Superior temporal gyrus (tissue), 1 donor: ENCODE measurements around the gene SEMA5B.

ENCODE experiments used
- DNase-seq: peaks from one replicate; pipeline ENCODE4 v3.0.0-alpha.2; 2016; ENCODE audit errors: extremely low spot score

Gene SEMA5B

GRCh38 chr3:122893754-122894668 lies 133.6 kb downstream of the SEMA5B start:
- DNase-seq, result no peak

- DNase-seq, result no peak
These were observed 134.3 kb downstream of the SEMA5B start for GRCh38 chr3:122893282-122893681.

GRCh38 chr3:122892118-122892960 lies 135.2 kb downstream of the SEMA5B start:
- peak; percentile 45 for DNase-seq

GRCh38 chr3:122890720-122891220 lies 136.8 kb downstream of the SEMA5B start:
- DNase-seq, result no peak

GRCh38 chr3:122890077-122890719 lies 137.4 kb downstream of the SEMA5B start:
- peak; percentile 57 for DNase-seq

- DNase-seq, result no peak
These were observed 140.6 kb downstream of the SEMA5B start for GRCh38 chr3:122886946-122887345.

GRCh38 chr3:122886251-122886650 lies 141.3 kb downstream of the SEMA5B start:
- no peak for DNase-seq

- no peak for DNase-seq
These were observed 145.1 kb downstream of the SEMA5B start for GRCh38 chr3:122882361-122882947.

- no peak for DNase-seq
These were observed 146.9 kb downstream of the SEMA5B start for GRCh38 chr3:122880624-122881023.

GRCh38 chr3:122880173-122880572 lies 147.4 kb downstream of the SEMA5B start:
- DNase-seq, result no peak

GRCh38 chr3:122875547-122876127 lies 151.9 kb downstream of the SEMA5B start:
- DNase-seq, result no peak

- DNase-seq, result no peak
These were observed 153.6 kb downstream of the SEMA5B start for GRCh38 chr3:122873741-122874515.

GRCh38 chr3:122868322-122868721 lies 159.2 kb downstream of the SEMA5B start:
- DNase-seq, result no peak

- no peak for DNase-seq
These were observed 163.1 kb downstream of the SEMA5B start for GRCh38 chr3:122864498-122864897.

- no peak for DNase-seq
These were observed 165.2 kb downstream of the SEMA5B start for GRCh38 chr3:122862381-122862780.
